Fibroblast of lung (primary cell): ENCODE measurements around the gene TTLL9.

Experiments
- EZH2 ChIP-seq: IDR thresholded peaks from 2 replicates; pipeline ENCODE4 v1.5.1; 2012; ENCODE audit warnings: low read length, control low read depth, mild to moderate bottlenecking; ENCODE audit errors: missing control alignments
- TF ChIP-seq, protein P1 (sequence below), 2 donors: IDR thresholded peaks in 1 of 2; conservative IDR thresholded peaks in 1 of 2; 1 replicate in 1 of 2; 2 replicates in 1 of 2; pipeline ENCODE4 v1.5.1; 2011 to 2012; ENCODE audit warnings: low read length in 2 of 2, control low read depth in 1 of 2, inconsistent platforms in 1 of 2, low read depth in 1 of 2, mild to moderate bottlenecking in 1 of 2

DNA sequence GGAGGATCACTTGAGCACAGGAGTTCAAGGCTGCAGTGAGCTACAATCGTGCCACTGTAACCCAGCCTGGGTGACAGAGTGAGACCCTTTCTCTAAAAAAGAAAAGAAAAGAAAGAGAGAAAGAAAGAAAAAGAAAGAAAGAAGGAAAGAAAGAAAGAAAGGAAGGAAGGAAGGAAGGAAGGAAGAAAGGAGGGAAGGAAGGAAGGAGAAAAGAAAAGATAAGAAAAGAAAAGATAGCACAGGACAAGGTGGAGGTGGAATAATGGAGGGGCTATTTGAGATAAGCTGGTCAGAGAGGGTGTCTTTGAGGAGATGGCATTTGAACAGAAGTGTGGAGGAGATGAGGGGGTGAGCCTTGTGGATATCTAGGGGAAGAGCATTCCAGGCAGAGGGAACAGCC, 84.1 kb downstream of the TTLL9 start:
- no peak for TF ChIP-seq EZH2
- TF ChIP-seq, protein P1, sequence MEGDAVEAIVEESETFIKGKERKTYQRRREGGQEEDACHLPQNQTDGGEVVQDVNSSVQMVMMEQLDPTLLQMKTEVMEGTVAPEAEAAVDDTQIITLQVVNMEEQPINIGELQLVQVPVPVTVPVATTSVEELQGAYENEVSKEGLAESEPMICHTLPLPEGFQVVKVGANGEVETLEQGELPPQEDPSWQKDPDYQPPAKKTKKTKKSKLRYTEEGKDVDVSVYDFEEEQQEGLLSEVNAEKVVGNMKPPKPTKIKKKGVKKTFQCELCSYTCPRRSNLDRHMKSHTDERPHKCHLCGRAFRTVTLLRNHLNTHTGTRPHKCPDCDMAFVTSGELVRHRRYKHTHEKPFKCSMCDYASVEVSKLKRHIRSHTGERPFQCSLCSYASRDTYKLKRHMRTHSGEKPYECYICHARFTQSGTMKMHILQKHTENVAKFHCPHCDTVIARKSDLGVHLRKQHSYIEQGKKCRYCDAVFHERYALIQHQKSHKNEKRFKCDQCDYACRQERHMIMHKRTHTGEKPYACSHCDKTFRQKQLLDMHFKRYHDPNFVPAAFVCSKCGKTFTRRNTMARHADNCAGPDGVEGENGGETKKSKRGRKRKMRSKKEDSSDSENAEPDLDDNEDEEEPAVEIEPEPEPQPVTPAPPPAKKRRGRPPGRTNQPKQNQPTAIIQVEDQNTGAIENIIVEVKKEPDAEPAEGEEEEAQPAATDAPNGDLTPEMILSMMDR (conservative IDR thresholded peaks at IDR 0.05 in 1 of 2, IDR thresholded peaks at IDR 0.05 in 1 of 2; ENCODE audit: low read depth in 1 of 2, low read length in 2 of 2), result no peak
